Fibroblast of the conjunctiva (primary cell): Measurements from ENCODE around the gene RABGAP1L.
"Not testable (repeated sequence)": the region's sequence is repeated elsewhere in the genome, so short reads cannot be mapped to it uniquely, and the experiment has no call there.

Source experiments
- DNase-seq: peaks from one replicate; pipeline ENCODE4 v3.0.0-alpha.2; 2010; ENCODE audit warnings: low read depth

The RABGAP1L gene

GRCh38 chr1:174197547-174197946, 38.2 kb downstream of the RABGAP1L start:
- DNase-seq = no peak

GRCh38 chr1:174198202-174198601, 38.9 kb downstream of the RABGAP1L start:
- DNase-seq = no peak

GRCh38 chr1:174200746-174201145, 41.4 kb downstream of the RABGAP1L start:
- no peak for DNase-seq

DNA sequence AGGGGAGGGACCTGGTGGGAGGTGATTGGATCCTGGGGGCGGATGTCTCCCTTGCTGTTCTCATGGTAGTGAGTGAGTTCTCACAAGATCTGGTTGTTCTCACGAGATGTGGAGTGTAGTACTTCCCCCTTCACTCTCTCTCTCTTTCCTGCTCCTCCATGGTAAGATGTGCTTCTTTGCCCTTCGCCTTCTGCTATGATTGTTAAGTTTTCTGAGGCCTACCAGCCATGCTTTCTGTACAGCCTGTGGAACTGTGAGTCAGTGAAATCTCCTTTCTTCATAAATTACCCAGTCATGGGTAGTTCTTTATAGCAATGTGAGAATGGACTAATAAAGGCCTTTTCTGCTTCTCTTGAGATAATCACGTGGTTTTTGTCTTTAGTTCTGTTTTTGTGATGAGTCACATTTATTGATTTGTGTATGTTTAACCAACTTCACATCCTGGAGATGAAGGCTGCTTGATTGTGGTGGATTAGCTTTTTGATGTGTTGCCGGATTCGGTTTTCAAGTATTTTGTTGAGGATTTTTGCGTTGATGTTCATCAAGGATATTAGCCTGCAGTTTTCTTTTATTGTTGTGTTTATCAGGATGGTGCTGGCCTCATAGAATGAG, 45.5 kb downstream of the RABGAP1L start:
- no peak for DNase-seq

DNA sequence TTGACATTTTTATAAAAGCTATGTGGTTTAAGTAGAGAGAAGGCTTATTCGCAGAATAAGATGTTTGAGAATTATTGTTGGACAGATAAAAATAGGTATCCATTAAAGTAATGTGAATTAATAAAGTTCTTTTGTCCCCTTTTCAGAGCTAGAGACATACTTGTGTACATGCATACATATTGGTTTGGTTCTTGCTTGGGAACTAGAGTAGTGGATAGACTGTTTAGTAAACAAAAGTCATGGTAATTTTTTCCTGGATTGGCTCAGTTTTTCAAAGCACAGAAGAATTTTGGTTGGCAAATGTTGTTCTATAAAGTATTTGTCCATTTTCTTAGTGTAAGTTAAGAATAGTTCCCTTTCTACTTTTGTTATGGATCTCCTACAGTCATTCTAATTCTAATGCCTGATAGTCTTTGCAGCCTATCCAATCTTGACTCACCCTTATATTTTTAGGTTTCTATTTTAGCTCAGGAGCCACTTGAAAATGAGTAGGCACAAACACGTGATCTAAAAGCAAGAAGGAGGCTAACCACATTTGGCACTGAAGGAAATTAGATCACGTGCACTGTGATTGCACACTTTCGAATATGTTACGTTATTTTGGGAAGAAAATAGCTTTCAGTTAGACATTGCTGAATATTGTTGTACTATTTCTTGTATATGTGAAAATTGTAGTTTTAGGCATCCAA, 47.0 kb downstream of the RABGAP1L start:
- no peak for DNase-seq

- DNase-seq = no peak
These were observed 50.2 kb downstream of the RABGAP1L start for GRCh38 chr1:174209347-174210187.

- DNase-seq = no peak
These were observed 52.2 kb downstream of the RABGAP1L start for GRCh38 chr1:174211486-174211885.

GRCh38 chr1:174215766-174216165, 56.4 kb downstream of the RABGAP1L start:
- DNase-seq = no peak

- no peak for DNase-seq
These were observed 57.9 kb downstream of the RABGAP1L start for GRCh38 chr1:174217248-174217647.

GRCh38 chr1:174217787-174218574, 58.7 kb downstream of the RABGAP1L start:
- DNase-seq = peak; percentile 28

GRCh38 chr1:174218983-174219382, 59.7 kb downstream of the RABGAP1L start:
- no peak for DNase-seq

- no peak for DNase-seq
These were observed 60.5 kb downstream of the RABGAP1L start for GRCh38 chr1:174219606-174220370.

GRCh38 chr1:174221681-174222080, 62.4 kb downstream of the RABGAP1L start:
- no peak for DNase-seq

GRCh38 chr1:174222166-174222949, 63.0 kb downstream of the RABGAP1L start:
- peak; percentile 26 for DNase-seq

DNA sequence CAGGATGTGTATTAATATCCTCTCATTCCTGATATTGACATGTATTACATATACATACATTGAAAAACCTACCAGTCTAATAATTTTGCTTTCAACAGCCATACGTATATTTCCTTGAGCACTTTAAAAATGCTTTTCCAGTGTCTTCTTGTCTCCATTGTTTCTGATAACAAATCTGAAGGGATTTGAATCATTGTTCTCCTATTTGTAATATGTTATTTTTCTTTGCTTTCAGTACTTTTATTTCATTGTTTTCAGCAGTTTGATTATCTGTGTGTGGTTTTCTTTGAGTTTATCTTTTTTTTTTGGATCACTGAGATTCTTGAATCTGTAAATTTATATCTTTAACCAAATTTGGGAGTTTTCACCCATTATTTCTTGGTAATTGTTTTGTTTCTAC, 65.3 kb downstream of the RABGAP1L start:
- no peak for DNase-seq

DNA sequence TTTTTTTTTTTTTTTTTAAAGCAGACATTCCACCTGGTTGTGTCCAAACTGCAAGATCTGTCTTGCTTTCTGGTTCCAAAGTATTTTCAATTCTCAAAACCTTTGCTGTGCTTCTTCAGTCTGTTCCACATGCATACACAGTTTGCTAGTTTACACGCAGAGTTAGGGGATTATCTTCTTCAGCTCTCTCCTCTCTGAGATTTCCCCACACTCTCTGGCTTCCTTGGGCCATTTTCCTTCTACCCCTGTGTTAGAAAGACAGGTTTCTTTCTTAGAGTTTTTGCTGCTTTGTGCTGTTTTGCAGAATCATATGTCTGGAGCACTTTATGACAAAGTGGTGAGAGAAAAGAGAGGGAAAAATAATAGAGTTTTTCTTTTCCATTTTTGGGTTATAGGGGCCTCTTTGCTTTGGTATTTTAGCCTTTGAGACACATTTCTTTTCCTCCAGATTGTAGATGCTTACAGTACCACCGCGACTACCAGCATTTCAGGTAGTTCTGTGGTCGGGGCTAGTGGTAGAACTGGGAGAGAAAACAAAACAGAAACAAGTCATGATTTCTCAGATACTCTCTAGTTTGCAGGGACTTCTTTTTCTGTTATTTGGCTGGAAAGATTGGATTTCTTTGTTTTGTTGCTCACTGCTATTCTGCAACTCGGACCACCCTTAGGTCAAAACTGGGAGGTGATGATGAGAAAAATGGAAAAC, 66.3 kb downstream of the RABGAP1L start:
- DNase-seq = no peak

DNA sequence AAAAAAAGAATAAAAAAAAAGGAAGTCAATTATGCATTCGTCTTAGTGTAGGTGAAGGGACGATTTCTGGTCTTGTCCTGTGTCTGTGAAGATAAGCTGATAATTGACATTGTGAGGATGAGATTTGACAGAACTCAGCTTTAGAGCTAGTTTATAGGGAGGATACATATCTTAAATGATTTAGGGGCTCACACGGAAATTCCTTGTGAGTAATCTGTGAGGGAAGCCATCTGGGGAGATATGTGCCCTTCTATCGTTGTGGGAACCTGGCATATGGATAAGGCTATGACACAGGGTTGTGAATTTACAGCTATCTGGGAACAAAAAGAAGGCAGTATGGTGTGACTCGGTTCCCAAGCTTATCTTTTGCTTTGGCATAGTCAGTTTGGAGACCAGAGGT, 71.1 kb downstream of the RABGAP1L start:
- DNase-seq = no peak

- no peak for DNase-seq
These were observed 73.4 kb downstream of the RABGAP1L start for GRCh38 chr1:174232761-174233160.

GRCh38 chr1:174238845-174239501, 79.7 kb downstream of the RABGAP1L start:
- not testable (repeated sequence) for DNase-seq
